GM18502 (cell line): ENCODE measurements around the gene LCOR.

Experiments used
- ATAC-seq: cut with Tn5 transposase; IDR thresholded peaks from one replicate; pipeline ENCODE4 v1.9.1; 2021; ENCODE audit warnings: mild to moderate bottlenecking; ENCODE audit not compliant: unreplicated experiment, poor library complexity

LCOR gene

DNA sequence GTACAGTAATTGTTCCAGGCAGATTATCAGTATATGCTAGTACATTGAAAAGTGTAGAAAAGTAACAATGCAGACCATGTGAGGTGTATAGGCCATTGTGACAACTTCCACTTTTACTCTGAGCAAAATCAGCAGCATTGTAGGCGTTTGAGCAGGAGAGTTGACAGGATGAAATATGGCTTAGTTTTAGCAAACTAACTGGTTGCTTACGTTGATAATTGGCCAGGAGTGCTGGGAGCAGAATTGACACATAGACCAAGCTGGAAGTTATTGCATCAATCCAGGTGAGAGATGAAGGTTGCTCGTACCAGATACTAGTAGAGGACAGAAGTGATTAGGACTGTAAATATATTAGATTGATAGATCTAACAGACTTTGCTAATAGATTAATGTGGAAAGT is 46.0 kb downstream of the LCOR start:
- ATAC-seq, result no peak

DNA sequence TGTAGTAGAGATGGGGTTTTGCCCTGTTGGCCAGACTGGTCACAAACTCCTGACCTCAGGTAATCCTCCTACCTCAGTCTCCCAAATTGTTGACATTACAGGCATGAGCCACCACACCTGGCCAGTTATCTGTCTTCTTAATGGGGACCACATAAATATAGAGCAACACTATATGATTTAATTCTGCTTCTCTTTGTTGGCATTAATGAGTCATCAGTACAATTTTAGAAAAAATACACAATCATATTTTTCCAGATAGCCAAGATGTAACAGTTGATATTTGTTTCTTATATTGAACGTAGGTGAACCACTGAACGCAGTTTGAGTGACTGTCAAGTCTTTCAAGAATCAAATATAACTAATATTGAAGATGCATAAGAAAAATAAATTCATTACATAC is 48.5 kb downstream of the LCOR start:
- no peak for ATAC-seq

DNA sequence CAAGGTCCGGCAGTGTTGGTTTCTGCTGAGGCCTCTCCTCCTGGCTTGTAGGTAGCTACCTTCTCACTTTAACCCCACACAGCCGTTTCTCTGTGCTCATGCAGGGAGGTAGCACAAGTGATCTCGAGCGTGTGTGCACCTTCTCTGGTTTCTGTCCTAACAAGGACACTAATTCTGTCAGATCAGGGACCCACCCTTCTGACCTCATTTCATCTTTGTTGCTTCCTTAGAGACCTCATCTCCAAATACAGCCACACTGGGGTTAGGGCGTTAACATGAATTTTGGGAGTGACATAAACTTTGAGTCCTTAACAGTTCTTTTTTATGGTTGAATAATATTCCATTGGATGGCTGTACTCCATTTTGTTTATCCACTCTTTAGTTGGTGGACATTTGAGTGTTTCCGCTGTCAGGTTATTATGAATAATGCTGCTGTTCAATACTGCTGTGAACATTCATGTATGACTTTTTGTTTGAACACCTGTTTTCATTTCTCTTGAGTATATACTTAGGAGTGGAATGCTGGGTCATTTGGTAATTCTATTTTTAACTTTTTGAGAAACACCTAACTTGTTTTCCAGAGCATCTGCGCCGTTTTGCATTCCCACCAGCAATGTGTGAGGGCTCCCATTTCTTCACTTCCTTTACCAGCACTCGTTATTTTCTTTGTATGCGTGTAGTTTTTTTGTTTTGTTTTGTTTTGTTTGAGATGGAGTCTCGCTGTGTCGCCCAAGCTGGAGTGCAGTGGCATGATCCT is 57.5 kb downstream of the LCOR start:
- ATAC-seq, result no peak

DNA sequence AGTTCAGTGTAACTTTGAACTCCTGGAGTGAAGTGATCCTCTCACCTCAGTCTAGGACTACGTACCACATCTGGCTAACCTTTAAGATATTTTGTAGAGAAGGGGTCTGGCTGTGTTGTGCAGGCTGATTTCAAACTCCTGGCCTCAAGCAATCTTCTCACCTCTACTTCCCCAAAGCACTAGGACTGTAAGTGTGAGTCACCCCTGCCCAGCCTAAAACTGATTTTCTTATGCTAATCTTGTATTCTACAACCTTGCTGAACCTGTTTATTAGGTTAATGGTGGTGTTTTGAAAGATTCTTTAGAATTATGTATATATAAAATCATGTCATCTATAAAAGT is 58.0 kb downstream of the LCOR start:
- ATAC-seq, result no peak

DNA sequence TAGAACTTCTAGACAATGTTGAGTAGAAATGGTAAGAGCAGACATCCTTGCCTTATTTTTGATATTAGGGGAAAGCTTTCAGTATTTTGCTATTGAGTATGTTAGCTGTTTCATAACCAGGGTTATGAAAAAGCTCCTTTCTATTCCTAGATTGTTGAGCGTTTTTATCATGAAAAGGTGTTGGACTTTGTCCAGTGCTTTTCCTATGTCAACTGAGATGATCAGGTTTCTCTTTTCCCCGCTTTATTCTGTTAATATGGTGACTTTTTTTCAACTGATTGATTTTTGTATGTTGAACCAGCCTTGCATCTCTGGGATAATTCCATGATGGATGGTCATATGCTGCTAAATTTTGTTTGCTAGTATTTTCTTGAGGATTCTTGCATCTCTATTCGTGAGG is 58.5 kb downstream of the LCOR start:
- no peak for ATAC-seq

DNA sequence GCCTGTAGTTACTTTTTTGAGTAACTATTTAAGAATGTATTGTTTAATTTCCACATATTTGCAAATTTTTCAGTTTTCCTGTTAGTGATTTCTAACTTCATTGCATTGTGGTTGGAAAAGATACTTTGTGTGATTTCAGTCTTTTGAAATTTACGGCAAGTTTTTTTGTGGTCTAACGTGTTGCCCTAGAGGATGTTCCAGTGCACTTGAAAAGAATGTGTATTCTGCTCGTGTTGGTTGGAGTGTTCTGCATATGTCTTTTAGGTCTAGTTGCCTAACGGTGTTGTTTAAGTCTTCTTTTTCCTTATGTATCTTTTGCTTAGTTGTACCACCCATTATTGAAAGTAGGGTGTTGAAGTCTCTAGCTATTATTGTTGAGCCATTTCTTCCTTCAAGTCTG is 59.7 kb downstream of the LCOR start:
- no peak for ATAC-seq

DNA sequence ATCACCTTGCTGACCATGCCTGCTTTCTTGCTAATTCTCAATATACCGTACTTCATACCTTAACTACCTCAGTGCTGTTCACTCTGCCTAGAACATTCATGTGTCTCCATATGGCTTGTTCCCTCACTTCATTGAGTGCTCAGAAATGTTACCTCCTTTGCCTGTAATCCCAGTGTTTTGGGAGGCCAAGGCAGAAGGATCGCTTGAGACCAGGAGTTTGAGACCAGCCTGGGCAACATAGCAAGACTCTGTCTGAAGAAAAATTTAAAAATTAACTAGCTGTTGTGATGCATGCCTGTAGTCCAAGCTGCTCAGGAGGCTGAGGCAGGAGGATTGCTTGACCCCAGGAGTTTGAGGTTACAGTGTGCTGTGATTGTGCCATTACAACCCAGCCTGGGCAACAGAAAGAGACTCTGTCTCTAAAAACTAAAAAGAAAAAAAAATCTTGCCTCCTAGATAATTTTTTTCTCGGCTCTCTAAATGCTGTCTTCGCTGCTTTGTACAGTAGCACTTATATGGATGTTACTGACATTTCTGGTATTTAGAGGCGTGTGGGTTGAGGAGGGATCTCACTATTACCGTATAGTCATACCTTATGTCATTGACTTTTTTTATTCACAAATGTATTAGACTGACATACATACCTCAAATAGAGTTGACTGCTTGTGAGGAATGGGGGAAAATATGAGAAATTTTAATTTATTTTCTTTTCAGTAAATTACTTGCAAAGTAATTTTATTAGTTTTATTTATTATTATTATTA is 63.7 kb downstream of the LCOR start:
- ATAC-seq, result no peak

DNA sequence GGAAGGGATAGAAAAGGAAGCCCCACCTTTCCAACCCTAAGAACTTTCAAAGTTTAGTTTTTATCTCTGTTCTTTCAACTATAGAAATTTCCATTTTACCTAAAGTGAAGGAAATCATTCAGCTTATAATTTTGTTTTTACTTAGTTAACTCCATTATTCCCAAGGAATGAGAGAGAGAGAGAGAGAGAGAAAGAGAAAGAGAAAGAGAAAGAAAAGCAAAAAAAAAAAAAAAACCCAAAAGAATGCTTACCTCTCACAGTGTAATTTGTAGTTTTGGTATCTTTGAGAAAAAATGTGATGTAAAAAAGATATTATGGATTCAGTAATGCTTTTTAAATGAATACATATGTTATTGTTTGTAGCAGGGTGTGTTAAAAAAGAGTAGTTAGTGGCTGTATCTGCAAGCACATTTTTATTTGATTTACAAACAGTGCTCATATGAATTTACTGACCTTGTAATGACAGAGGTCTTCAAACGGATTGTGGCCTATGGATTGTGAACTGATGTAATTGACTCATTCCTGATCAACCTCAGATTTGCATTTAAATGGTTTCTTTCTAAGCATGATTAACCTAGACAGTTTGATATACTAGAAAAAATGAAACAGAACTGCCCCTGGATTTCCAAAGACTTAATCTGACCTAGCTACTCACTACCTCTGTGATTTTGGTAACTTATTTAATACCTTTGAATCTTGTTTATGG is 64.9 kb downstream of the LCOR start:
- no peak for ATAC-seq

DNA sequence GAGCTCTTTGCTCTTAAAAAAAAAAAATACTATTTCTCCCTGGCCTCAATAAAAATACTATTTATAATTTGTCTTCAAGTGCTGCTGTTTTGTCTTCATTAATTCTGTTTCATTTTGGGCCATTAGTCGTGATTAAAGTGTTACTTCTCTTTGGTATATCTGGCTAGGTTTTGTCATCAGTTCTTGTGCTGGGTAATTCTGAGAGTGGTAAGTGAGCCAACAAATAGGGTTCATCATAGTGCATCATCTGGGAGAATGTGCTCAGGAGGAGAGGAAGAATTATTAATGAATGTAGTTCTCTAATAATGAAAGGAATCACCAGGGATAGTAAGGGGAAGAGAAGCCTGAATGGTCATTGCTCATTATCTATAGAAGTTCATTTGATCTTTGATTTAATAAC is 70.0 kb downstream of the LCOR start:
- ATAC-seq, result no peak

DNA sequence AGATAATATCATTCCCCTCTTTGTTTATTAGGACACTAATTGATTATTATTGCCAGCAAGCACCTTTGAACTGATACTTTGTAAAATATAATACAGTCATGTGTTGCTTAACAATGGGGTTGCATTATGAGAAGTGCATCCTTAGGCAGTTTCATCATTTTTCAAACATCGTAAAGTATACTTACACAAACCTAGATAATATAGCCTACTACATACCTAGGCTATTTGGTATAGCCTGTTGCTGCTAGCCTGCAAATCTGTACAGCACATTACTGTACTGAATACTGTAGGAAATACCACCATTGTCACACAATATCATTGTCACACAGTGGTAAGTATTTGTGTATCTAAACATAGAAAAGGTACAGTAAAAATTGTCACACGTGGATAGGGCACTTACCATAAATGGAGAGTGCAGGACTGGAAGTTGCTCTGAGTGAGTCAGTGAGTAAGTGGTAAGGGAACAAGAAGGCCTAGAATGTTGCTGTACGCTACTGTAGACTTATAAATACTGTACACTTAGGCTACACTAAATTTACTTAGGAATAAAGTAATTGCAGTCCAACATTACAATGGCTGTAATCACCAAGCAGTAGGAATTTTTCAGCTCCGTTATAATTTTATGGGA is 70.7 kb downstream of the LCOR start:
- no peak for ATAC-seq

DNA sequence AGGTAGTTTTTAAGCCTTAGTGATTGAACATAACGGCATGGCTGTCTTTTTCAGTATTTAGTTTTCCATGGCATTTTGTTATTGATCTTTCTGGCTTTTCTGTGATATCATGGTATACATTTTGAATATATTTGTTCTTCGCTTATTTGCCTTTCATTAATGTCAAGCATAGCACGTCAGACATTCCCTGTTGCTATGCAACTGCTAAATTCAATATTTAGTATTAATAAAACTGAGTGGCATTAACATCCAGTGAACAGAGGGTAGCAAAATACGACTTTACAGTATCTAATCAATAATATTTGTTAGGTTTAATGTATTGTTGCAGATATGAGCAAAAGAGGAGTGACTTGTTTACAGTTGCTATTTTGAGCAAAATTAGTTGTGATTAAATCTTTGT is 72.5 kb downstream of the LCOR start:
- ATAC-seq, result no peak

DNA sequence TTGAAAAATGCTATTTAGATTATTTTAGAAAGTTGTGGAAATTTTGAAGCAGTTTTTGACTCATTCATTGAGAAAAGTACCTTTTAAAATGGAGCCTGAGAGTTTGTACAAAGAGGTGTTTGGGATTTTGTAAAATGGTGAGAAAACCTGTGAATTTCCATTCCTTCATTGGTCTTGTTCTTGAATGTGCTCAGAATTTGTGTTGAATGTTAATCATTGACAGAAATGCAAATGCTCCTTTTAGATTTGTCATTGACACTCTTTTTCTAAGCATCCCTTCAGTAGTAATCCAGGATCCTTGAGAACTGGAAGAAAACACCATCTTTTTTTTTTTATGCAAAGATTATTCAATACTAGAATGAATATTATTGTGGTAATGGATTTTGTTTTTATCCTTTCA is 74.8 kb downstream of the LCOR start:
- no peak for ATAC-seq

DNA sequence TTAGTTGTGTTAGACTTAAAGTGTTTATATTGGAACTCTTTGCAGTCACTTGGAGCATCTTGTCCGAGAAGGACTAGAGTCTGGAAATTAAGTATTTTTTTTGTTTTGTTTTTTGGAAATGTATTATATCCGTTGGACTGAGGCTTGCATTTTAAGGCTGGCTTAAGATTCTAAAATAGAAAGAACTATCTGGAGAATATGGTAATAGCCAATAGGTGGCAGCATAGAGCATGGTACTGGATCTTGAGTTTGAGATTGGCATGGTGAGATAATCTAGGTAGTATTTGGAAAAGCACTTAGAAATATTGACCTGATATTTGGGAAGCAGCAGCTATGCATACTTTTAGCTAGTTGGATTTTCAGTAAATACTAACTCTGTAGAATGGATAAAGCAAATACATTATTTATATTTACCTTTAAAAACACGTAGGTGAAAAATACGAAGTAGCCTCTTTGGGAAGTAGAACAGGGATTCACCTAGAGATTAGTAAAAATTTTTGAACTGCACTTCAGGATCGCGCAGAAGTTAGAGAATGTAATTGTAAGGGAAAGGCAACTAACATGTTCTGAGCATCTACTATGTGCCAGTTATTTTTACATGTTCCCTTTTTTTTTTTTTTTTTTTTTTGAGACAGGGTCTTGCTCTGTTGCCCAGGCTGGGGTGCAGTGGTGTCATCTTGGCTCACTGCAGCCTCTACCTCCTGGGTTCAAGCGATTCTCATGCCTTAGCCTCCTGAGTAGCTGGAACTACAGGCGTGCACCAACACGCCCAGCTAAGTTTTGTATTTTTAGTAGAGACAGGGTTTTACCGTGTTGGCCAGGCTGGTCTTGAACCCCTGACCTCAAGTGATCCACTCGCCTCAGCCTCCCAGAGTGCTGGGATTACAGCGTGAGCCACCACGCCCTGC is 78.6 kb downstream of the LCOR start:
- ATAC-seq, result no peak

DNA sequence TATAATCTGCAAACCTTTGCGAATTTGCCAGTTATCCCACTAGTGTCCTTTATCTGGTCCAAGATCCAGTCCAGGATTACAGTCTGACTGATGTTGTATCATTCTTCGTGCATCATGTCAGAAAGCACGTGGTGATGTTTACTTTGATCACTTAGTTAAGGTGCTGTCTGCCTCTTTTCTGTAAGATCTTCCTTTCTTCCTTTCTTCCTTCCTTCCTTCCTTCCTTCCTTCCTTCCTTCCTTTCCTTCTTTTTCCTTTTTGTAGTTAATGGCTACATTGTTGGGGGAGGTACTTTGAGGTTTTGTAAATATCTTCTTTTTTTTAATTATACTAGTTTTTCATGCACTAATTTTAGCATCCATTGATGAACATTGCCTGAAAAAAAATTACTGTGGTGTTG is 80.3 kb downstream of the LCOR start:
- ATAC-seq, result no peak

DNA sequence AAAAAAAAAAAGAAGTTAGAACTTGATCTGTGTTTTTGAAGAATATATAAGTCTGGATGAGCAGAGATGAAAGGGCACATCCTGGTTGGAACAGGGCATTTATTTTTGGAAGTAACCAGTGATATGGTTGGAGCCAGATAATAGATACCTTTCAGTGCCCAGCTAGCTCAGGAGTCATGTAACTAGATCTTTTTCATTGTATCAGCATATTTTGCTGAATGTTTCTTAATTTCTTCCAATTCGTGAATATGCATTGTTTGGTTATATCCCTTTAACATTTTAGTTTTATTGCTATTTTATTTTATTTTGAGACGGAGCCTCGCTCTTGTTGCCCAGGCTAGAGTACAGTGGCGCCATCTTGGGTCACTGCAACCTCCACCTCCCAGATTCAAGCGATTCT is 81.8 kb downstream of the LCOR start:
- no peak for ATAC-seq

DNA sequence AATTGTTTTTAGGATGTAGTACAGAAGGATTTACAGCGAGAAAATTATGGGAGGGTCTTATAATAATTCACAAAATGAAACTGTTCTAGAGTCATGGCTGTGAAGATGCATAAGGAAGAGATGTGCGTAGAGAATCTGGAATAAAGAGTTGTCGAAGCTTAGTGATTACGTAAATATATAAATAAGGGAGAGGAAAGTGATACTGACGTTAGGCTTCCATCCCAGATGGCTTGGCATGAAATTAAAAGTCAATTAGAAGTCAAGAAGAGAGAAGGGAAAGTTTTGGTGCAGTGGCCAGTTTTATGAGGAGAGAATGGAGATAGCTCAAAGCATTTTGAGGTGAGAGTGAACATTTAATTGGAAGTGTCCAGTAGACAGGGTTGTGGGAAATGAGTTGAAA is 85.5 kb downstream of the LCOR start:
- ATAC-seq, result no peak

DNA sequence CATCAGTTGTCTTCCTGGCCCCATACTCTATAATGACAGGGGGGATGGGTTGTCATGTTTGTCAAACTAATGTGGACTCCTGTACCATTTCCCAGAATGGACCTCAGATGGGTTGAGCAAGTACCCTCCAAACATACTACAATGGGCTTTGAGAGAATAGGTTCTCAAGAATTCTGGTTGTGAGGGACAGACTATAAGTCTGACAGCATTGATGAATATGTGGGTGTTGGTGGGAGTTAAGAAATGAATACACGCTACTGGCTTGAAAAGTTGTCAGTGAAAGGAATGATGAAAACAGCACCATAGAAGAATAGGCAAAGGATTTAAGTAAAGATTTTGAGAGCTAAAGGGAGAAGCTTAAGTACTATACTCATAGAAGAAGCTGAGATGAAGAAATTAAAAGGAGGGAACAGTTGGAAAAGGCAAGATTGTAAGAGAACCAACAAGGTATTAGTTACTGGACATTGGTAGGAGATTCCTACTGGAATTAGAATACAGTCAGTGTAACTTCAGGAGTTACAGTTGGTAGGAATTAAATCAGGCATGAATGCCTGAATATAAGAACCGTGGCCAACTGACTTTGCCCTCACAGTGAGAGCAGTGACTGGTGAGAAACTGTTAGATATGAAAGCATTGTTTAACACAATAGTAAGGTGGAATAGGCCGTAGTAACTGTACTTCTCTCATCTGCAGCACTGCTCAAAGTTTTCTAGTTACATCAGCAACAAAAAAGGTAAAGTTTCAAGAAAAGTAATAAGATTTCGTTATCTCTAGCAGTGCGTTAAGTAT is 86.3 kb downstream of the LCOR start:
- ATAC-seq, result no peak

DNA sequence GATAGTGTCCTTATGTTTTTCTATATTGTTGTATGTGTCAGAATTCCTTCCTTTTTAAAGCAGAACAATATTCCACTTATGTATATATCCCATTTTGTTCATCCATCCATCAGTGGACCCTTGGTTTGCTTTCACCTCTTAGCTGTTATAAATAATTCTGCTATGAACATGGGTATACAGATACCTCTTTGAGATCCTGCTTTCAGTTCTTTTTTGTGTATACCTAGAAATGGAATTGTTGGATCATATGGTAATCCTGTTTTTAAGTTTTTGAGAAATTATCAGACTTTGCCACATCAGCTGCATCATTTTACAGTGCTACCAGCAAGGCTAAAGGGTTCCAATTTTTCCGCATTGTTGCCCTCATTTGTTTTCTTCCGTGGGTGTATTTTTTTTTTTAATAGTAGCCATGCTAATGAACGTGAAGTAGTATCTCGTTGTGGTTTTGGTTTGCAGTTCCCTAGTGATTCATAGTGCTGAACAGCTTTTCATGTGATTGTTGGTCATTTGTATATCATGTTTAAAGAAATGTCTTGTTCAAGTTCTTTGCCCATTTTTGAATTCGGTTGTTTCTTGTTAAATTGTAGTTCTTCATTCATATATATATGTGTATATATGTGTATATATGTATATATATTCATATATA is 87.8 kb downstream of the LCOR start:
- ATAC-seq, result no peak

DNA sequence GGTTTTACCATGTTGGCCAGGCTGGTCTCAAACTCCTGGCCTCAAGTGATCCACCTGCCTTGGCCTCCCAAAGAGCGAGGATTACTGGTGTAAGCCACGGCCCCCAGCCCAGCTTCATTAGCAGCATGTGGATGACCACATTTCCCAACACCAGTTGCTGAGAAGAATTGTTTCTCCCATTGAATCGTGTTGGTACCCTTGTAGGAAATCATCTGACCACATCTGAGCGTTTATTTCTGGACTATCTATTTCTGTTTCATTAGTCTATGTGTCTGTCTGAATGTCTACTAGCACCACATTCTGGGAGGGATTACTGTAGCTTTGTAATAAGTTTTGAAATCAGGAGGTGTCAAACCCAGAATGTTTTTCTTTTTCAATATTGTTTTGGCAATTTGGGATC is 89.6 kb downstream of the LCOR start:
- no peak for ATAC-seq
